Esophagus muscularis mucosa (tissue), 4 donors: ENCODE results near the gene GRM5.

Experiments
- CTCF ChIP-seq, 3 experiments: fragments of 200-600 bp in 2 of 3; fragments of 450-650 bp in 1 of 3; sonication (generic) in 2 of 3; IDR thresholded peaks; one replicate each; pipeline ENCODE4 v1.5.1; 2017 to 2019; ENCODE audit warnings: antibody characterized with exemption in 3 of 3, mild to moderate bottlenecking in 2 of 3, moderate library complexity in 1 of 3
- EP300 ChIP-seq: sonication (generic); formaldehyde crosslinking; IDR thresholded peaks from one replicate; pipeline ENCODE4 v1.6.1; 2017; ENCODE audit warnings: antibody characterized with exemption
- POLR2A ChIP-seq: fragments of 450-650 bp; IDR thresholded peaks from one replicate; pipeline ENCODE4 v1.6.1; 2017; ENCODE audit warnings: antibody characterized with exemption, moderate library complexity, mild to moderate bottlenecking, low read depth

DNA sequence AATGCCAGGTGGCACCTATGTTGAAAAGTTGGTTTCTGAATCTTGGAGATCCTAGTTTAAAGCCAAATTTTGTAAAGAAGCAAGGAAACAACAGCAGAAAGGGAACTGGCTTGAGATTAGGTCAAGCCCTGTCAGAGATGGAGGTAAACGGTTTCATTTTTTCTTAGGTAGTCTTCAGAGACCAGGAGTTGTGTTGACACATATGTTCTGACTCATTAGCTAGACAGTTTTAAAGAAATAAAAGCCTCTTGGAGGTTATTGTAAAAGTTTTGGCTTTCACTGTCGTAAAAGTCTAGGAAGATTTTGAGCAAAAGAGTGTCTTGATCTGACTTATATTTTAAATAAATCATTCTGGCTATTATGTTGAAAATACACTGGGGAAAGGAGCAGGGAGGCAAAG is 576.8 kb downstream of the GRM5 start:
- TF ChIP-seq POLR2A (no peak), CTCF (IDR thresholded peaks at IDR 0.05) (no peak), EP300 (no peak)
